Vagina (tissue), 2 donors: ENCODE results near the gene PTK6. TPM values are rescaled to one million over a fixed set of nuclear protein-coding genes. Genes with fewer than 3 reads are reported as not detected.

ENCODE experiments used
- DNase-seq, 2 donors: peaks; one replicate each; pipeline ENCODE4 v3.0.0-alpha.2; 2017; ENCODE audit errors: extremely low spot score in 2 of 2
- H3K27ac ChIP-seq: fragments of 200-600 bp; sonication (generic); one replicate; pipeline ENCODE4 v1.5.1; 2019
- H3K27me3 ChIP-seq: fragments of 200-600 bp; sonication (generic); one replicate; pipeline ENCODE4 v1.5.1; 2019
- H3K36me3 ChIP-seq, 2 donors: fragments of 200-600 bp; sonication (generic); one replicate each; pipeline ENCODE4 v1.5.1; 2017 to 2019
- H3K4me1 ChIP-seq: fragments of 200-600 bp; sonication (generic); one replicate; pipeline ENCODE4 v1.5.1; 2019
- H3K4me3 ChIP-seq, 2 donors: fragments of 200-600 bp; sonication (generic); 1 replicate in 1 of 2; 2 replicates in 1 of 2; pipeline ENCODE4 v1.5.1; 2016 to 2019
- H3K9me3 ChIP-seq: fragments of 200-600 bp; sonication (generic); one replicate; pipeline ENCODE4 v1.5.1; 2019
- CTCF ChIP-seq, 3 experiments: fragments of 450-650 bp in 2 of 3; fragments of 200-600 bp in 1 of 3; sonication (generic) in 1 of 3; IDR thresholded peaks; one replicate each; pipeline ENCODE4 v1.5.1; 2017 to 2019; ENCODE audit warnings: antibody characterized with exemption in 3 of 3, mild to moderate bottlenecking in 2 of 3, moderate library complexity in 2 of 3
- POLR2A ChIP-seq, 2 donors: fragments of 450-650 bp; IDR thresholded peaks; one replicate each; pipeline ENCODE4 v1.6.1; 2017; ENCODE audit warnings: antibody characterized with exemption in 2 of 2, mild to moderate bottlenecking in 2 of 2, moderate library complexity in 2 of 2
- POLR2AphosphoS5 ChIP-seq, 2 donors: sonication (generic); formaldehyde crosslinking; IDR thresholded peaks; one replicate each; pipeline ENCODE4 v1.9.0; 2017; ENCODE audit warnings: antibody characterized with exemption in 2 of 2, mild to moderate bottlenecking in 2 of 2, low read depth in 1 of 2; ENCODE audit not compliant: insufficient read depth in 1 of 2
- intact Hi-C: fragments of 100-400 bp; cut with DNase I; formaldehyde crosslinking; loops from one replicate; pipeline ENCODE4 v1.15.1; 2023
- total RNA-seq: library from RNA; depleted of rRNA; stranded (reverse); fragments of >200 nt; gene quantifications from one replicate; pipeline ENCODE4 v1.2.3, GENCODE V29; 2016

Gene PTK6
- total RNA-seq, 1 donor from 2014 or later = 25.8 TPM

DNA sequence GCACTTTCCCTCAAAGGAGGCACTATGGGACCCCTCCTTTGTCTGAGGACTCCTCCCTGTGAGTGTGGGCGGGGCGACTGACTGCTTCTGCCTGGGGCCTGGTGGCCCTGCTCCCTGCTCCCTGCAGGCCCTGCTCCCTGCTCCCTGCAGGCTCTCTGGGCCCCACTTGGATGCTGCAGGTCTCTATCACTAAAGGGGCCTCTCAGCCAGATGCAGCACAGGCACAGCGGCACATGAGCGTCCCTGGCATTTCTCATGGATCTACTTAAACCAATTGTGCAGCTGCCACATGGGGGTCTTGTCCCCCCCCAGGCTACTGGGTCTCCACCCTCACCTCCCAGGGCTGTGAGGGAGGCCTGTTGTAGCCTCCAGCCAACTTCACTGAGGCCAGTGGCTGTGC is 46.1 kb downstream of the PTK6 start:
- Histone ChIP-seq H3K4me3 (no peak overlapping the region), H3K36me3 (no peaks in the 10 kb centered on the region), H3K27ac (no peak overlapping the region), H3K4me1 (no peaks in the 10 kb centered on the region), H3K27me3 (peaks cover 9% of the 10 kb centered on the region), H3K9me3 (no peaks in the 10 kb centered on the region)
- TF ChIP-seq CTCF (IDR thresholded peaks at IDR 0.05) = no peak
- TF ChIP-seq POLR2AphosphoS5 (IDR thresholded peaks at IDR 0.05; ENCODE audit: insufficient read depth in 1 of 2, low read depth in 1 of 2) = no peak
- no peak for TF ChIP-seq POLR2A (IDR thresholded peaks at IDR 0.05)
- DNase-seq = no peak
- intact Hi-C loops = no loop called here

DNA sequence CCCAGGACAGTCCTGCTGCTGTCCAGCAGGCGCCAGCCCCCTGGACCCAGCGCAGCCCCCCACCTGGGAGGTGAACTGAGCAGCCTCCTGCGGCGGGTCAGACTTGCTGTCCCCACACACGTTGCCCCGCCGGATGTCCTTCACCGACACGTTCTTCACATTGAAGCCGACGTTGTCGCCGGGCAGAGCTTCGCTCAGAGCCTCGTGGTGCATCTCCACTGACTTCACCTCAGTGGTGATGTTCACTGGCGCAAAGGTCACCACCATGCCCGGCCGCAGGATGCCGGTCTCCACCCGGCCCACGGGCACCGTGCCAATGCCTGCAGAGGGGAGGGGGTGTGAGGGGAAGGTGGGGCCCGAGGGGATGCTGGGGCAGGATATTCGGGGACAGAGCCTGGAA is 46.8 kb downstream of the PTK6 start:
- no peak overlapping the region for H3K4me3 ChIP-seq
- no peaks in the 10 kb centered on the region for H3K9me3 ChIP-seq
- H3K27me3 ChIP-seq = peaks cover 9% of the 10 kb centered on the region
- H3K36me3 ChIP-seq = no peaks in the 10 kb centered on the region
- no peak overlapping the region for H3K27ac ChIP-seq
- TF ChIP-seq CTCF (IDR thresholded peaks at IDR 0.05) (no peak), POLR2A (IDR thresholded peaks at IDR 0.05) (no peak), POLR2AphosphoS5 (IDR thresholded peaks at IDR 0.05; ENCODE audit: insufficient read depth in 1 of 2, low read depth in 1 of 2) (no peak)
- intact Hi-C loops = no loop called here
- DNase-seq = no peak
- H3K4me1 ChIP-seq = no peaks in the 10 kb centered on the region

DNA sequence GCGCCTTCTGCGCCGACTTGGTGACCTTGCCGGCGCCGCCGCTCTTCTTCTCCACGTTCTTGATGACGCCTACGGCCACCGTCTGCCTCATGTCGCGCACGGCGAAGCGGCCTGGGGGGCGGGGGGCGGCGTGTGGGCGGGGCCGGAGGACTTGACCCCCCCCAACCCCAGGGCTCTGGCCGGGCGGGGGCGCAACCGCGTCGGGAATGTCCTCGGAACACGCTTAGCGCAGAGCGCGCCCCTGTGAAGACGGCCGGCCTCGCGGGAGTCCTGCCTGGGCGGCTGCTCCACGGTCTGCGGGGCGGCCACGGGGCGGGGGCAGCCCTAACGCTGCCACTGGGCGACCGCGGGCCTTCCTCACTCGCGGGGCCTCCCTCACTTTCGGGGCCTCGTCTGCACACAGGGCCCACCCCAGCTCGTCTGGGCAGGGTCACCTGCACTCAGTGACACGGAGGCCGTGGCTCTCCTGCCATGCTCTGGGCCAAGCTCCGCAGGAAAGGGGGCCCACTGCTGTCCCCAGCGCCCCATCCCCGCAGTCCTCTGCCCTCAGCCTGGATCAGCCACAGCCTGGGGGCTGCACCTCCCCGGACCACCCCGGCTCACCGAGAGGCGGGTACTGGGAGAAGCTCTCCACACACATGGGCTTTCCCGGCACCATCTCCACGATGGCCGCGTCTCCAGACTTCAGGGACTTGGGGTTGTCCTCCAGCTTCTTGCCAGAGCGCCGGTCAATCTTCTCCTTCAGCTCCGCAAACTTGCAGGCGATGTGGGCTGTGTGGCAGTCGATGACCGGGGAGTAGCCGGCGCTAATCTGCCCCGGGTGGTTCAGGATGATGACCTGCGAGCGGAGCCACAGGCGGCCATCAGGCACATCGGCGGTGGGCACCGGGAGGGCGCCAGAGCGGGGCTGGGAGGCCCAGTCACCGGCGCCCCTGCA is 48.6 kb downstream of the PTK6 start:
- Histone ChIP-seq H3K27me3 (peaks cover 9% of the 10 kb centered on the region), H3K9me3 (no peaks in the 10 kb centered on the region), H3K4me1 (no peaks in the 10 kb centered on the region), H3K4me3 (no peak overlapping the region), H3K27ac (no peak overlapping the region), H3K36me3 (no peaks in the 10 kb centered on the region)
- TF ChIP-seq POLR2A (IDR thresholded peaks at IDR 0.05) = no peak
- TF ChIP-seq POLR2AphosphoS5 (IDR thresholded peaks at IDR 0.05; ENCODE audit: insufficient read depth in 1 of 2, low read depth in 1 of 2) = no peak
- no peak for TF ChIP-seq CTCF (IDR thresholded peaks at IDR 0.05)
- intact Hi-C loops = no loop called here
- DNase-seq = no peak

GRCh38 chr20:63487781-63488241 is 49.4 kb downstream of the PTK6 start:
- H3K9me3 ChIP-seq = no peaks in the 10 kb centered on the region
- H3K4me1 ChIP-seq = no peaks in the 10 kb centered on the region
- no peak for DNase-seq
- H3K36me3 ChIP-seq = no peaks in the 10 kb centered on the region
- TF ChIP-seq POLR2AphosphoS5 (IDR thresholded peaks at IDR 0.05; ENCODE audit: insufficient read depth in 1 of 2, low read depth in 1 of 2) (no peak), CTCF (IDR thresholded peaks at IDR 0.05) (no peak), POLR2A (IDR thresholded peaks at IDR 0.05) (no peak)
- H3K27me3 ChIP-seq = peaks cover 9% of the 10 kb centered on the region
- intact Hi-C loops = no loop called here
- H3K27ac ChIP-seq = no peak overlapping the region
- H3K4me3 ChIP-seq = no peak overlapping the region
